CD4-positive, alpha-beta T cell treated with Interleukin-17A for 1 hour (primary cell): ENCODE data around the gene NBEA.
"Not testable (repeated sequence)": the region's sequence is repeated elsewhere in the genome, so short reads cannot be mapped to it uniquely, and the experiment has no call there.

Source experiments
- DNase-seq: peaks from one replicate; pipeline ENCODE4 v3.0.0-alpha.2; 2020

The NBEA gene

DNA sequence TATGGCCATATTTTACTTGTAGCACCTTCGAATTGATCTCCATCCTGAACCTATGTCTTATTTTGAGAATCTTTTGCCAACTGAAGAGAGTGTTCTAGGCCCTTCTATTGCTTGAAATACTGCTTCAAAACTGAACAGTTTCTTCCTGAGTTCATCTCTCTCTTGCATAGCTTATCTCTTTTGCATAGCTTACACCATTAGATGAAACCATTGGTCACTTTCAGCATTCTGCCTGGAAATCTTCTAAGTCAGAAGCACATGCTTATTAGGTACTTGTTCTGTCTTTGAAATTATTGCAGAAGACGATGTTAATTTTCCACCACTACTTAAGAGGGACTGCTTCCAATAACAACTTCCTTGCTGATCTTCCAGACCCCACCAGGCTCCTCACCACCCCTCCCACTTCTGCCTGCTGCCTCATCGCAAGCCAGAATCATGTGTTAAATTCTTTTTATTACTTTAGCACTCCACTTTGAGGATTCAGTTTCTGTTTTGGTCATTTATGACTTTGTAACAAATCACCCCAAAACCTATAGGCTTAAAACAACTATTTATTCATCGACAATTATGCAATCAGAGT is 656.8 kb downstream of the NBEA start:
- no peak for DNase-seq

DNA sequence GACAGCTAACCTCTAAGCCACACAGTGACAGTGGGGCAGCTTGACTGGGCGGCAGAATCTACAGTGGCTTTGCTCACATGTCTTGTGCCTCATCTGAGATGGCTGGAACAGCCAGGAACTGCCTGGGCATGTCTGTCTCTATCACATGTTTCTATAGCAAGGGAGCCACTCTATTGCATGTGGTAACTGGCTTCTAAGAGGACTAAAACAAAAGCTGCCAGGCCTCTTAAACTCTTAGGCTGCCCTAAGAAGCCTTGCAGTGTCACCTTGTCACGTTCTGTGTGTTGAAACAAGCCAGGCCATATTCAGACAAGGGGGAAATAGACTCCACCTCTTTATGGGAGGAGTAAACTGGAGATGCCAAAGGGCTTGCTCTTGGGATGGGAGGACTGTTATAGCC is 657.3 kb downstream of the NBEA start:
- DNase-seq, result no peak

DNA sequence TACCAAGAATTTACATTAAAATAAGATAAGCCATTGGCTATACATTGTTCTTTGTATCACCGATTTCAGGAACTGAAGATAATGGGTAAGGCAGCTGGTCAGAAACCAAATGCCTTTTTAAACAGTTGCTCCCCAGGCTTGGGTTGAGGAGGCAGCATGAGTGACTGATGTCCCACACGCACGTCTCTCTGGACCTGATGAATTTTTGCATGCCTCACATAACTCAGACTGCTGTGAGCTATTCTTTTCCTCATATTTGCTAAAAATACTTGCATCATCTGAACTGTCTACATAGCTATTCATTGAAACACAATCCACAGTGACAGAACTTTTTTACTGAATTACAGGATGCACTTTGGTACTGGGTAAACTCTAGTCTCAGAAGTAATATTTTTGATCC is 658.1 kb downstream of the NBEA start:
- no peak for DNase-seq

DNA sequence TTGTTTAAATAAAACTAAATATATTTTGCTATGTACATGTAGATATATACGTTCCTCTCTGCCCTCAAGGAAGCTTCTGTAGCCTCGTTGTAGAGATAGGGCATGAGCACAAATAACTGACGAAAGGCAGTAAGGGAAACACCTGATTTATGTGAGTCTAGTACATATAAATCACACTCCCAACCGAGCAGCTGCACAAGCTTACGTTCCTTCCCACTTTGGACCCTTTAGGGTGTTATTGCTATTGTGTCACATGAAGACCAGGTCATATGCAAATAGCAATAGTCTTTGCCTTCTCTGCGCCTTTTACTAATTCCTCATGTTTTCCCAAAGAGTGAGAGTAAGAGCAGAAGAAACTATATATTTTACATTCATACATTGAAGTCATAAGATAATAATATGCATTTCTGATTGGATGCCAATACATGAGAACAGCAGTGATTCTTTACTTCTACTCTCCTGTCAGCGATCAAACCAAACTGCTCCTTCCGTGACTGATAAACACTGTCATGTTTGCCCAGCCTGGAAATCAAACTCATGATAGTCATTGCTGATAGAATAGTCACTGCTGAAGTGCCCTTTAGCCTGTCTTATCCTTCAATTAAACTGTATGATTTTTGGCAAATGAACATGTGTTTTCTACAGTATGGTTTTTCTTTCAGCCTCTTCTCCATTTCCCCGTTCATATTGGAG is 661.7 kb downstream of the NBEA start:
- no peak for DNase-seq

DNA sequence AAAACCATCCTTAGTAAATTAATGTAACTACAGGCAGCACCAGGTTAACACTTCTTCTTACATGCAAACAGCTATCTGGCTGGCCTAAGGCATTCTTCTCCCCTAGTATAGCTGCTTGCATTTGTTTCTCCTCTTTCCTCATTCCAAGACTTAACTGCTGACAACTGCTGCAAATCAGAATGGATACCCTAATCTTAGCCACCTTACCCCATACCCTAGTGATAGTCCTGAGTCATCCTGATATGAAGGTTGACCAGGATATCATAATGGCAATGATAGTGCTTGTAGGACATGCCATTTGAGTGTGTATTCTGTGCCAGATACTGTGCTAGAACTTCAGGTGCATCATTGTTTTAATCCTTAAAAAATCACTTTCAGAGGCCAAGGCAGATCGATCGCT is 672.6 kb downstream of the NBEA start:
- DNase-seq, result no peak

DNA sequence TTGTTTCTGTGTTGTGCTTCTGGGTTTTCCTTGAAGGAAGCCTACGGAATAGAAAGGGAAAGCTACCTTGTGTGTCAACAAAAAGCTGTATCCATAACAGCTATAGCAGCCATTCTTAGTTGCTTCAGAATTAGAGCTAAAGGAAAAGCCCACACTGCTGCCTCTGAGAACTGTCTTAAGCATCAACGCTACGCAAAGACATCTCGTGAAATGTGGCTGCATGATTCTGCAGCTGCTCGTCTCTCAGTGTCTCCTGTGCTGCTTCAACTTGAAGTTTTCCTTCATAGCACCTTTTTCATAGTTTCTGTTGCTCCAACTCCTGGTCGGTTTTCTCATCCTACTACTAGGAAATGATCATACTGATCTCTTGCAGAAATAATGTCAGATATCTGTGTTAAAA is 675.4 kb downstream of the NBEA start:
- no peak for DNase-seq

DNA sequence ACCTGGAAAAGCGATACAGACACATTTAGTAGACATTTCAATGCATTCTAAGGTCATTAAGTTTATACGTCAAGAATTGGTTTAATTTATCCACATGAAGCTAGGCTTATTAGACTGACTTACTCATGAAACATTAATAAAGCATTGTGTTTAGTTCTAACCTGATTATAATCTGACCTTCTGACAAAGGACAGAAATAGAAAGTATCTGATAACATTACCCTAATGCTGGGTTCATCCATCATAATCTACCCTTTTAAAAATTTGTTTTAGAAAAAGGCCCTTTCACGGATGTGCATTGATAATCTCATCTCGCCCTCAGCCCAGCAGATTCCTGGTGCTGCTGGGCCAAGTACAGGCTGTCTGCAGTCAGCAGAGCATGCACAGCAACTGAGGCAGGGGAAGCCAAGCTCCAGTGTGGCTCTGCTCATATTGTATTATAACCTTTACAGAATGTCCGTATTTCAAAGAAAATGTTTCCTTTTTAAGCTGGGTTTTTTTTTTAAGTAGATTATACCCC is 676.6 kb downstream of the NBEA start:
- DNase-seq, result no peak

DNA sequence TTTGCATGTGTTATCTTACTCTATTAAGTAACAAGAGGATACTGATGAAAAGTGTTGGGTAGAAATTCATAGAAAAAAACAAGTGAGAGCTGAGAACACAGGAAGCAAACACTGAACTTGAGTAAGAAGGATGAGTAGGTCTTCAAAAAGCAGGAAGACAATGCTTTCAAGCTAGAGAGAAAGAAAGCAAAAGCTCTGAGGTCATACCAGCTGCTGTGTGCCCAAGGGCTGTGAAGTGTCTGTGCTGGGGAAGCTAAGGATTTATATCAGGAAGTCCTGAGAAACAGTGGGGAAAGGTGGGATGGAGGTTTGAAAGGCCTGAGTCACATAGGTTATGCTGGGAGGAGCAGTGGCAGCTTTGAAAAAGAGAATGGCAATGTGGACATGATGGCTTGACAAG is 679.9 kb downstream of the NBEA start:
- DNase-seq, result no peak

DNA sequence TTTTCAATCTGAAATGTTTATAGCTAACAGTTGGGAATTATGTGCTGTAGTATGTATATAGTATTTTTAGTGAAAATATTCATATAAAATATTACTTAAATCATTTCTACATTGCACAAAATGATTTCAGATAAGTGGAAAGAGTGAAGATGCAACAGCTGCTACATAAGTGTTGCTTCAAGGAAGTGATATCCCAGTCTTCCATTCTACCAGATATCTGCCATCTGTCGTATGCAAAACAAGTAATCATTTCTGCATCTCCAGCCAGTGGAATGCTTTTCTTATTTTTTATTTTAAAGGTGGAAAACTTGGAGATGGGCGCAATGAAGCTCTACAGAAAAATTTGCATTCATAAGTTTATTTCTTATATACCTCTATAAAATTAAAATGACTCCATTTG is 687.0 kb downstream of the NBEA start:
- no peak for DNase-seq

DNA sequence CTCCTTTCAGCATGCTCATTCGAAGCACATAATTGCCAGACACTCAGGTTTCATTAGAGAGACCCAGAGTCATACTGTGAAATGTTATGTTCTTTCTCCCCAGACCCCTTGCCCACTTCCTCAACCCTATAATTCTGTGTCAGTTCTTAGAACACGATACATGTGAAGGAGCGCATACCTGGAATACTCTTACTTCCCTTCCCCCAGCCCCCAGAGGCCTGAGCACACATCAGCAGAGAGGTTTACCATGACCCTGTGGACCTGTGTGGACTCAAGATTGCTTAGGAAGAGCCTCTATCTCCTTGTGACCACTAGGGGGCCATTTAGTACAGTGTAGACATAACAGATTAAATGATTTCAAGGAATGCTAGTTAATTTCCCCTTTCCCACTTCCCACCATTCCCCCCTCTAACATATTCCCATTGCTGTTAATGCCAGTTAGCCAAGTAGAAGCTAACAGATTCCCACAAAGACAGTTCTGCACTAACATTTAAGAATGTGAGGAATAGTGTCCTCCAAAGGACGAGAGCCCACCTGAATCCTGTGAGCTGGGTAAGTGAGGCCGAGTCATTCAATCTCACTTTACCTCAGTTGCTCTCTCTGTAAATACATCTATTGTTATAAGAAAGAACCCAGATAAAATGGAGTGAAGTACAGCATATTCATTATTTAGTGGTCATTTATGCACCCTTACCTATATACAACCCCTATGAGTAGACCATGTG is 688.6 kb downstream of the NBEA start:
- no peak for DNase-seq

DNA sequence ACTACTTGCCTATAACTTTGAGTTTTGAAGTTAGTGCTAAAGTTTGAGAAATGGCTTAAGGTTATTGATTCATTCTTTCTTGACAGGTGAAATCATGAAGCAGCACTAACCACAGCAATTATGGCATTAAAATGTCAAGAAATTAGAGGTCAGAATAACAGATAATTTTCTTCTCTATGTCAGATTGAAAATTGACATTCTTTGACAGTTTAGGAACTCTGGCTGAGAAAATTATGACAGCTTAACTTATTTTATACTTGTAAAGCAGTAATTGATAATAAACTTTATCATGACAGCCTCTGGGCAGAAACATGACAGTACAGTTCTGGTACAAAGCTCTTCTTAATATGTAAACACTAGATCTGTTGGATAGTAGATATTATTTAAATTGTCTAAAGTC is 689.6 kb downstream of the NBEA start:
- DNase-seq, result no peak

DNA sequence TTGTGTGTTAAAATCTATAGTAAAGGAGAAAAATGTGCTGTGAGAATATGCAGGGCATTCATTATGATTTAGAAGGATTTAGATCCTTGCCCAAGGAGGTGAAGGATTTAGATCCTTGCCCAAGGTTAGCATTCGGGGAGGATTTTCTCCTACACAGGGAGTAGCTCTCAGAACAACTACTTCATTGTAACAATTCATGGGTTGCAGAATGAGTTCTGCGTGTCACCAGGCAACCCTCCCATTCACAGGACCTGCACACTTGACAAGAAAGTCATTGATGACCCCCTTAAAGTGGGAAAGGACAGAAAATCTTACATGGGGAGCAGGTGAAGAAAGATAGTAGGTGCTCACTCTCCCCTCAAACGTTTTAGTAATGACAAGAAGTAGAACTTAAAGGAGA is 701.6 kb downstream of the NBEA start:
- no peak for DNase-seq

DNA sequence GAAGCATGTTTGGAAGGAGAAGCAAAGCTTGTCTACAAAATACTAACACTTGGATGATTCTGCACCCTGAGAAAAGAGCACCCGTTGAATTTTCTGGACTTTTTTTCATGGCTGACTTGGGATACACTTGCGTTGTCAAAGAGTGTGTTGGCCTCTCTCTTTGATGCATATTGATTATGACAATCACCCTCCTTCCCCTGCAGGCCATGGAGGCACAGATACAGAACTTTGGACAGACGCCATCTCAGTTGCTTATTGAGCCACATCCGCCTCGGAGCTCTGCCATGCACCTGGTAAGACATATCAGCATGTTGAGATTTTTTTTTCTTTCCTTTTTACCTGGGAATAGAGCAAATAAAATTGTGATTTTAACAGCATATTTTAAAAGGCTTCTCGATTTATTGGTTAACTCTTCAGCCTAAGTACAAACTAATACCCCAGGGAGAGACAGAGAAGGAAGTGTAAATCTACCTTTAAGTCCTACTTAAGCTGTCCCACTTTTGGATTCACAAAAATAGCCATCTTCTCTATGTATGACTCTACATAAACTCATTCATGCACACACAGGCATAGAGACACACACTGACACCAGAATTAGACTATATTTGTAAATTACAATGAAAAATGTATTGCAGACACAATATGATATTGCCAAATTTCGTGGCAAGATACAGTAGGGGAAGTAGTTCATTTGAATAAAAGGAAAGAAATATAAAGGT is 704.1 kb downstream of the NBEA start:
- DNase-seq, result no peak

DNA sequence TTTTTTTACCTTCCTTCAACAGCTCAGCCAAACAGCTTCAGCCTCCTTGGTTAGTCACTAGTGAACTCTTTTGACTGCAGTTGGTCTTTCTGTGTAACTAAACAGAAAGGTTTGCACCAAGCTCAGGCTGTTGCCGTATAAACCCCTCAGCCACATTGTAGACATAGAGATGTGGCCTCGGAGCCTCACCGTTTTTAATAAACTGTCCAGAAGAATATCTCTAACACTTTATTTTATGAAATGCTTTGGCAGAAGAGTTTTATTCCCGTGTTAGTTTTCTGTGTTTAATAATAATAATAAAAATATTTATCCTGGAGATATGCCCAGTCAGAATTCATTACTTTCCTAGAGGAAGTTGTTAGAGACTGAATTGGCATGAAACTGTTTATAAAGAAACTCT is 706.1 kb downstream of the NBEA start:
- DNase-seq, result no peak

DNA sequence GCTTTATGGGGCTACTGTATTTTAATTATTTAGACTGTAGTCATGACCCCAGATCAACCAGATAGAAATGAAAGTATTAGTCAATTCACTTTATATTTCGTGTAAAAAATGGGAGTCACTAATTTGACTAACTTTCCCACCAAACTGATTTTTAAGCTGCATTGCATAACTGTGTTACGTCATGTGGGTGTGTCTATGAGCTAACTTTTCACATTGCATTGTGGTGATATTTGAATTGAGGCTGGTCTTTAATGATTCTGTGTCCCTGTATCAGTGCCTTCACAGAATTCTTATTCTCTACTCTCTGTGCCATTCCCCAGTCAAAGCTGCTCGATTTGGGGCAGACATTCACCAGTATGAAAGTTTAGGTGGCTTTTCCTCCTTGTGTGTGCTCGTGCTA is 707.1 kb downstream of the NBEA start:
- DNase-seq, result no peak

DNA sequence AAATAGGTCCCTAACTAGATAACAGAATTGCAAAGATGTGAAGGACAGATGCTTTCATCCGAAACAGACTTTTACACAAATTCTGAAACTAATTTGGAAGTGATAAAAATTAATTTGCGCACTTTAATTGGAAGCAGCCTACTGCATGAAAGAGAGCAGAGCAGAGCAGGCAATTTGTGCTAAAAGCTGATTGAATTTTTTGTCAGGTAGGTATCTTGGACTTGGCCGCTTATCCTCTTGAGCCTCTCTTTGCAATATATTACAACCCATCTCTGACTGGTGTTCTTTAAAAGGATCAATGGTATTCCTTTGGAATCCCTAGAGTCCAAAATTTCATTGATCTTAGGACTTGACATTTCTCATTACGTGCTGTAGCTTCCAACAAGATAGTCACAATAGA is 717.7 kb downstream of the NBEA start:
- DNase-seq, result no peak

DNA sequence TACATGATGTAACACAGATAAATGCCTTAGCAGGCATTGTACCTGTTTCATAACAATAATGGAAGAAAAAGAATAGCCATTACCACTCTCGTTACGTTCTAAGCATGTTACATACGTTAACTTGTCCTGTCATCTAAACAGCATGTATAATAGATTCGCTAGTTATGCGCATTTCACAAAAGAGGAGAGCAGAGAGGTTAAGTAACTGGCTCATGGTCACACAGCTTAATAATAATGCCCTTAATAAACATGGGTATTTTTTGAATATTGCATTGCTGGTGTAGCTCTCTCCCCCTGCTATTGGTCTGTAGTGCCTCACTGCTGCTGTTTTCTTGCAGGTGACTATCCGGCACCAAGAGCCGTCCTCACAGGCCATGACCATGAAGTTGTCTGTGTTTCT is 722.7 kb downstream of the NBEA start:
- no peak for DNase-seq

DNA sequence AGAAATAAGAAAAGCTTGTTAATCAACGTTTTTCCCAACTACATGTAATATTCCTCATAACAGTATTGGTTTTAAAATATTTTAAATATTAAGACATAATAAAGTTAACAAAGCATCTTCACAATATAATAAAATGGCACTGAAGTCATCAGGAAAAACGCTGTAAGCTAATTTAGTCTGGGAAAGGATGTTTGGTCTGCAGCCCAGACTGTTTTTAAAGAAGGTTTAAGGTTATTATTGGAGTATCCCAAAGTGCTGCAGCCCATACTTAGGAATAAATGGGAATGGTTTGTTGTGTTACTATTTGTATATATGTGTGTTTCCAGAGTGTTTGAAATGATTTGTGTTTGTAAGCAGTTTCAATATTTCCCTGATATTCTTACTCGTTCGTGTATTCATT is 727.3 kb downstream of the NBEA start:
- DNase-seq, result no peak

DNA sequence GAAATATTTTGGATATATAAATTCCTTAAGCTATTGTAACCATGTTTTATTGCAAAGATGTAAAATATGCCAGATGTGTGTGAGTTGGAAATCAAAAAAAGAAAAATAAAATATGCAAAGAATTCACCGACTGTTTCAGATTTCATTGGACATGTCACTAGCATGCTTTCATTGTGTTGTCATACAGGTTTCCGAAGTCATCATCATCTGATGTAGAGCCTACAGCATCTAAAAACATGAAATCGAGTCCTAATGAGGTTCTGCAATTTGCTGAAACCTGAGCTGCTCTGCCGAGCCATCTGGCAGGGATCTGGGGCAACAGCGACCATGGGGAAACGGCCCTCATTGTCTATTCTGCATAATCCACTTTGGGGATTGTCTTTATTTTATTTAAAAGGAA is 730.5 kb downstream of the NBEA start:
- DNase-seq, result no peak

DNA sequence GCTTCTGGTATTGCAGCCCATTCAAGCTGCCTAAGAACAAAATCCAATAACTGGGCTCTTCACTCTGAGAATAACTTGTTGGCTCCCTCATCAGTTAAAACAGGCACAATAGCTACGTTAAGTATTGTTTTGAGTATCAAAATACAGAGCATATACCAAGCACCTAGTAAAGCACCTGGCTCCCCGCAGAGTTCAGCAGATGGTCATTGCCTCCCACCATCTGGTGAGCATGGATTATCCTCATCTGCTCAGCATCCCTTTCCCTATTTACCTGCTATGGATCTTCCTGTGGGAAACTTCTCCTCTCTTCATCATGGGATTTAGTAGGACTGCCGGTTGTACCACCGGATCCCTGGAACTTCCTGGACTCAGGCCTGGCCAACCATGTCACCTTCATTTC is 733.6 kb downstream of the NBEA start:
- DNase-seq, result no peak

DNA sequence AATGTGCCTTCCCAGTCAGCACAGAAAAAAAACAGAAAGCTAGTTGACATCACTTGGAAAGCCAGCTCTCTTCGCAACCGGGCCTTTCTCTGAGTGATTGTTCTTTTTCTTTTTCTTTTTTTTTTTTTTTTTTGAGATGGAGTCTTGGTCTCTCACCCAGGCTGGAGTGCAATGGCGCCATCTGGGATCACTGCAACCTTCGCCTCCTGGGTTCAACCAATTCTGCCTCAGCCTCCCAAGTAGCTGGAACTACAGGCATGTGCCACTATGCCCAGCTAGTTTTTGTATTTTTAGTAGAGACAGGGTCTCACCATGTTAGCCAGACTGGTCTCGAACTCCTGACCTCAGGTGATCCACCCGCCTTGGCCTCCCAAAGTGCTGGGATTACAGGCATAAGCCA is 735.8 kb downstream of the NBEA start:
- not testable (repeated sequence) for DNase-seq

DNA sequence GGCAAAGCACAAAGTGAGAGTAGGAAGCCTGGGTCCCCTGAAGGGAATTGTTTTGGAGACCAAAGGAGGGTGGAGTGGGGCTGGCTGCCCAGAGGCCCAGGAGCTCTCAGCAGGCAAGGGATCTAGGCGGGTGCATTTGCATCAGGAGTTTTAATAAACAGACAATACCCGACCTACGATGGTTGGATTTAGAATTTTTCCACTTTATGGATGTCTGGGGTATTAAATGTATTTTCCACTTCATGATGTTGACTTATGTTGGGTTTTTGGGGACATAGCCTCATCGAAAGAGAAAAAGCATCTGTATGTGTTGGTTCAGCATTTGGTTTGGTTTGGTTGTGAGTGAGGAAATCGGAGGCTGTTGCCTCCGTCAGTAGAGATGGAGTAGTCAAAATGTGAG is 739.6 kb downstream of the NBEA start:
- DNase-seq, result no peak

DNA sequence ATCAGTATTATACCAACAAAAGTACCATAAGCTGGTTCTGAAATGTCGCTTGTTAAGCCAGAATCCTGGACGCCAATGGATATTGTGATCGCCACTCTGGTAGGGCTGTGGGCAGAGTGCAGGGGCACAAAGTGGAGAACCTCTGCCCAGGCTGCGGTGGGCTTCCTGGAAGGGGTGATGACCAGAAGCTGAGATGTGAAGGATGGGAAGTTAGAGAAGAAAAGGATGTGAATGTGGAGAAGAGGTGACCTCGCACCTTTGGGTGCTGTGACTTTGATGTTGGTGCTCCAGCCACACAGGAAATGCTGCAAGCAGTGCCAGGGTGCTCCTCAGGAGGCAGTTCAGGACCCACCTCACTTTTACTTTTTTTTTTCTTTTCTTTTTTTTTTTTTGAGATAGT is 742.4 kb downstream of the NBEA start:
- DNase-seq, result no peak

DNA sequence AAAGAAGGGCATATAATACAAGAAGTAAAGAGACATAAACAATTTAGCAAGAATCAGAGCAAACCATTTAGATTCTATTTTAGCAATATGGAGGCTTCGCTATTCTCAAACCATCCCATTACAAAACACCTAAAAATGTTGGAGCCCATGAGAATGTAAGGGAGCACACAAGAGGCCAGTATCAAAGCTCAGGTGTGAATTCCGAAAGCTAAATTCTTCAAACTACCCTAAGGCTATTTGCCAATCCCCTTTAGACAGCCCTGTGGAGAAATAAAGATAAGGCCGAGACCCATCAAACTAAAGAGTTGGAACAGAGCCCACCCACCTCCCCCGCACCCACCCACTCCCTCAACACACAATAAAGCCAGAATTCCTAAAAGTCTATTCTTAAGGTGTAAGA is 745.3 kb downstream of the NBEA start:
- DNase-seq, result no peak
